Vagina (tissue), 2 donors: ENCODE data around the gene NEMP2.

Experiments
- CTCF ChIP-seq, 3 experiments: fragments of 450-650 bp in 2 of 3; fragments of 200-600 bp in 1 of 3; sonication (generic) in 1 of 3; IDR thresholded peaks; one replicate each; pipeline ENCODE4 v1.5.1; 2017 to 2019; ENCODE audit warnings: antibody characterized with exemption in 3 of 3, mild to moderate bottlenecking in 2 of 3, moderate library complexity in 2 of 3
- POLR2AphosphoS5 ChIP-seq, 2 donors: sonication (generic); formaldehyde crosslinking; IDR thresholded peaks; one replicate each; pipeline ENCODE4 v1.9.0; 2017; ENCODE audit warnings: antibody characterized with exemption in 2 of 2, mild to moderate bottlenecking in 2 of 2, low read depth in 1 of 2; ENCODE audit not compliant: insufficient read depth in 1 of 2

GRCh38 chr2:190457256-190457655 is 77.3 kb downstream of the NEMP2 start:
- TF ChIP-seq CTCF (IDR thresholded peaks at IDR 0.05), result no peak
- no peak for TF ChIP-seq POLR2AphosphoS5 (IDR thresholded peaks at IDR 0.05; ENCODE audit: insufficient read depth in 1 of 2, low read depth in 1 of 2)
